Dedifferentiated amniotic fluid mesenchymal stem cell (primary cell): ENCODE measurements around the gene RPL31.

Experiments
- DNase-seq: peaks from one replicate; pipeline ENCODE4 v3.0.0-alpha.2; 2016; ENCODE audit errors: extremely low spot score

RPL31 gene

DNA sequence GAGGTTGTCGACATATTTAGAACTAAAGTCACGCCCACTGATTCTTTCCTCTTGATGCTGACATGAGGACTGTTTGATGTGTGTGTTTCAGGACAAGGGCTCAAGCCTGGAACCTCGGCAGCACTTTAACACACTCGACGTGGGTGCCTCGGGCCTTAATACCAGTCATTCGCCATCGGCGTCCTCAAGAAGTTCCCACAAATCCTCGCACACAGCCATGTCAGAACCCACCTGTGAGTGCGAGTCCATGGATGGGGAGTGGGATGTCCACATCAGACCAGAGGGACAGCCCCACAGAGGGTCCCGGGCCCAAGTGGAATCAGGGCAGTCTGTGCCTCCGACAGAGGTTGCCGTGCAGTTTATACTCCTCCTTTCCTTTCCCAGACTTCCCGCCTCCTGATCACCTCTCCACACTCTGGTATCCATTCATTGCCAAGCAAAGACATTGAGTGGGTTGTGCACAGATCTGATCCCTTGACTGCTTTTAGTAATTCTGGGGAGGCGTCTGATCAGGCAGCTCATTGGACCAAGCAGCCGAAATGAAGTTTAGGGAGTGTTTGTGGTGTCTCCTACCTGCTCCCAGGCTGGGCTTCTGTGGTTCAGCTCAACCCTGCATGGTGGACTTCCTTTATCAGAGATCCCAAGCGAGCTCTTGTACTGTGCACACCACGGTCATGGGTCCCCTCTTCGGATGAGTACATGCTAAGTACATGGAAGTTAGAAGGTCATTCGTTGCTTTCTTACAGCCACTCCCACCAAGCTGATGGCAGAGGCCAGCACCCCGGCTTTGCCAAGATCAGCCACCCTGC is 27.2 kb upstream of the RPL31 start:
- no peak for DNase-seq

DNA sequence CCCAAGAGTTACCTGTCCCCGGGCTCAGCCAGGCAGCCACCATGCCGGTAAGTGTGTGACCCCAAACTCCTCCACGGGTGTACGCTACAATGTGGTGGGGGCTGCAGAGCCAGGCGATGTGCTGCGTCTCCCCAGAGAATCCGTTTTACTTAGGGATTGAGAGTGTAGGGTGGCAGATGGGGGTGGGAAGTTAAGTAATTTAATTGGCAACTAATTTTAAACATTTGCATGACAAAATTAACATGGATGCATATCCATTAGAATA is 26.6 kb upstream of the RPL31 start:
- DNase-seq: no peak

DNA sequence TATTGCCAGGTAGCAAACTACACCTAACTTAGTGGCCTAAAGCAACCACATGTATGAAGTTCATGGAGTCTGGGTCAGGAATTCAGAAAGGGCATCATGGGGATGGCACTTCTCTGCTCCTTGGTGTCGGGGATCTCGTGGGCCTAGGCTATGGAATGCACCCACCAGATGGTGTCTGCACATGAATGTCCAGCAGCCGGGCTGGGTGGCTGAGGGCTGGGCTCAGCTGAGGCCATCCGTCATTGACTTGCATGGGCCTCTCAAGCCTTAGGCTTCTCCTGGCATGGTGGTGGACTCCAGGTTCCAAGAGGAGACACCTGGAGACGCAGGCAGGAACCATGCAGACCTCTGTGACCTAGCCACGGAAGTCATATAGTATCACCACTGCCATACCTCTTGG is 26.0 kb upstream of the RPL31 start:
- no peak for DNase-seq

DNA sequence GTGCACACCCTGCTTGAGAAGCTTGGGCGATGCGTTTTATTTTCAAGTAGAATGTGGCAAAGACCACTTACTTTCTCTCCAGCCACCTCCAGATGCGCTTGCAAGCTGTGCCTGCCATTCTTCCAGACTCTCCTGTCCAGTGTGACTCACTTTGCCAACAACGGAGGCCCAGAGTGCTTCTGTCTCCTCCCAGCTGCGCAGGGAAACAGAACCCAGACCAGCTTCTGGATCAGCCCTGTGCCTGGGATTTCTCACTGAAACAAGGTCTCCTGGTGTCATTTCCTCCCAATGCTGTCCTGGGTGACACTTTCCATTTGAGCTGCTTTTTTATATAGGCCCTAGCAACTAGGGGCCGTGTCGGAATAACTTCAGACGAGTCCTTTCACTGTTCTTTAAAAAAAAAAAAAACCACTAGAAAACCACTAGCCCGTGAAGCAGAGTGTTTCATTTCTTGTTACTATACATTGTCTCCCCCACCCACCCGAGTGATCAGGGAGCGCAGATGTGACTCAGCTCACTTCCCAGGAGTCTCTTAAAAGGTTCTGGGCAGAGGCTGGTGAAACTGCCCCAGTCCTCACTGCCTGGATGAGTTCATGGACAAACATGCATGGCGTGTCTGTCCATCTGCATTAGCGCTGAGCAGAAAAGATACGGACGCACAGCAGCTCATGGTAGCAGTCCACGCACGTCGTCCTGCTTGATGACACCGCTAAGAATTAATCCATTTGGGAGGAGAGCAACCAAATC is 25.3 kb upstream of the RPL31 start:
- DNase-seq: no peak

DNA sequence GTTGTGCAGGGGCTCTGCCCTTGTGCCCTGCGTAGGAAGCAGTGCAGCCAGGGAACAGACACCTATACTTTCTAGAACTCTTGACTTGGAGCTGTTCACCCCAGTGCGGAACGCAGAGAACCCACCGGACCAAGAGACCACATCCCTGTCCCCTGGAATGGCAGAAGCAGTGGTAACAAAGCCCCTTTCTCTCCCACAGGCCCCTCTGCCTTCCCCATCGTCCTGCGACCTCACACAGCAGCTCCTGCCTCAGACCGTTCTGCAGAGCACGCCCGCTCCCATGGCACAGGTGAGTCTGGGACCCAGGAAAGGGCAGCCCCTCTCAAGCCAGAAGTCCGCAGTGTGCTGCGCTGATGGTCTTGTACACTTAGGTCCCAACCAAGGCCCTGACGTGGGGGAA is 24.6 kb upstream of the RPL31 start:
- no peak for DNase-seq

DNA sequence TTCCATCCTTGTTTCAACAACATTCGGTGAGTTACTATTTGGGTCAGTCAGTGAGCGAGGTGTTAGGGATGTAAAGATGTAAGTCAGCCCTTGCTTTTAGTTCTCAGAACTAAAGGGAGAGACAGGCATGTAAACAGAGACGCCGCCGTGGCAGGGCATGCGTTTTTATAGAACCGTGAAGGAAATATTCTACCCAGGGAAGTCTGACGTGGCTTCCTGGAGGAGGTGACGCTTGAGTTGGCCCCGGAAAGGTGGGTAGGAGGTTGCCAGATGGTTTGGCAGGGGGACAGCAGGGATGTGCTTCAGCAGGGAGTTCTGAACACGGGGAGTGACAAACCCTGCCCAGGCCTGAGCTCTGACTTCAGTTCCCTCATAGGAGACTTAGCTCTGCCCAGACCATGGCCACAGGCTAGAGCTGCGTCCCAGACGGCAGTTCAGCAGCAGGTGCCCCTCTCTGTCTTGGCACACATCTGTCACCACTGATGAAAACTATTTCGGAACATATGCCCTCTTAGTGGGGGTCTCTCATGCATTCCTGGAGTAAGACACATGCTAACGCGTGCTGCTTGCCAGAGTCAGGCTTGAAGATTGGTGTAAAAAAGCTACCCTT is 23.4 kb upstream of the RPL31 start:
- DNase-seq: peak; percentile 26

DNA sequence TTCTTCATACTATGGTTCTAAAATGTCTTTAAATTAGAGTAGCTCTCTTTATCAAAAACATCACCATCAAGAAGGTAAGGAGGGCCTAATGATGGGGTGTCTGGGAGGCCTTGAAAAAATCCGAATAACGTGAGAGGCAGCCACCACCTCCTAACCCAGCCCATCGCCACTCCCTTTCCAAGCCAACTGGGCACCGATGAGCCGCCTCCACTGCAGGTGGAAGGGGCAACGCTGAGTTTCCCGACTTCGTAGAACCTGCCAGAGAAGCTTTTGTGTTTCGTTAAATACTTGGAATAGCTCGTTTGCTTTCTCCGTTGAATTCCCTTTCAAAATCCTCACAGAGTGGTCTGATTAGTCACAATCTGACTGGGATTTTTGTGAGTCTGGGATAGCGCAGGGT is 22.0 kb upstream of the RPL31 start:
- no peak for DNase-seq

DNA sequence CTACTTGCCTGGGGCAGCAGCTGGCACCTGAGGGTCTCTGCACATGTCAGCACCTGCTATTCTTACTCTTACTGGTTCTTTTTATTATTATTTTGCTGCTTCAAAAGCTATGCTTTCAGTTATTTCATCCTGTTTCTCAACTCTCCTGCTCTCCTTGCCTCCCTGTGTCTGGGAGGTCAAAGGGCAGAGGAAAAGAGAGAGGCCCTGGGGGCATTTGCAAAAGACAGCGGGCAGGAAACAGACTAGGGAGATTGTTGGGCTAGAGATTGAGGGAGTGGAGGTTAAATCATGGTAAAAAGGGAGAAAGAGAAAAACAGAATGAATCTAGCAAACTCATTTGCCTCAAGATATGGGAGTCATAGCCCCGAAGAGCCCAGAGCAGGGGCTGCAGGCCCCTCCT is 21.1 kb upstream of the RPL31 start:
- no peak for DNase-seq

DNA sequence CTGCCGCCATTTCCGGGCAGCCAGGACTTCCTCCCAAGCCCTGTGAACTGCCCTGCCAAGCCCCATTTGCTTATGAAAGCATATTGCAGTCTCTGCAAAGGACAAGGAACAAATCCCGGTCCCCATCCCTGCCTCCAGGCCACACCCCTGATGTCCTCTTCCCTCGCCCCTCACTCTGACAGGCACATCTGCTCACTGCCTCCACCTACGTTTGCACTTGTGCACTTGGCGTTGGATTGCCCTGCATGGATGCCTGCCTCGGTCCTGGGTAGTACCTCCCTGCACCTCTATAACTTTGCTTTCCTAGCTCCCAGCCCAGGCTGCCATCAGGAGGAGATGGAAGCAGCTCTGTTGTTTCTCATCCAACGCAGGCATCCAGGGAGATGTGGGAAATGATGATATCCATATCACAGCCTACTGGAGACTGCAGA is 19.6 kb upstream of the RPL31 start:
- DNase-seq: no peak

DNA sequence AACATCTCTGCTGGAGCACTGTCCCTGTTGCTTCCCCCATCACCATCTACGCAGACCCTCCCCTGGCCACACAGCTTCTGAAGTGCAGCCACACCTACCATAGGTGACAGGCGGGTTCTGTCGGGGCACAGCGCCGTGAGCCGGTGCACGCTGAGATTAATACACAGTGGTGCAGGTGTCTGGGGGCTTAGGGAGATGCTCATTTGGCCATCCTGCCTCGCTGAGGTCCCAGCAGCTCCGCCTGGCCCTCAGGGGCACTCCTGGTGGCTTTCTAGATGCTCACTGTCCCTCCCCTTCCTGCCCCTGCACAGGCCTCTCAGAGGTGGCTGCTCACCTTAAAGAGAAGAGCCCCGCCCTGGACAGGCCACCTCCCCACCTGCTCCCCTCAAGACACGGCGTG is 18.9 kb upstream of the RPL31 start:
- DNase-seq: no peak

DNA sequence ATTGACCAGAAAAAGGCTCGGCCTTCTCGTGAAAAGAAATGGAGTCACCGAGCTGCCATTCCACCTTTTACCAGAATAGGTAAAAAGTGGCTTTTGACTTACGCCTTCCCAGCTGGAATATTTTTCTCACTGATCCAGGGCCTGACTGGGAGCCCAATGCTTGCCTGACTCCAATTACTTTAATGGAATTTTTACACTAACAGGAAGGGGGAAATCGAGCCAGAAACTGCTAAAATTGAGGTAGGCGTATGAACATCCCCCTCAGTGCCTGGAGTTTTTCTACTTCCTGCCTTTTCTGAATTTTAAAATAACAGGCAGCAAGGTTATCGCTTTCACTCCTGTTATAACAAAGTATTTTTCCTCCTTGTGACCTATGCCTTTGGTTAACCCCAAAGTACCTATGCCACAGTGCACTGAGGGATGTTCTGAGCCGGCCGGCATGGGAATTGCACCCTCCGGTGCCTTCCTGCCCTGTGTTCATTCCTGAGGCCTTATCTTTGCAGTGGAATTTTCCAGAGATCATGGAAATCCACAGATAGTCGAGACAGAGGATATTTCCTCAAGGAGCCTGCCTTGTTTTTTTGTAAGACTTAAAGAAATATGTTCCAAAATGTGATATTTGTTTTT is 18.3 kb upstream of the RPL31 start:
- no peak for DNase-seq

DNA sequence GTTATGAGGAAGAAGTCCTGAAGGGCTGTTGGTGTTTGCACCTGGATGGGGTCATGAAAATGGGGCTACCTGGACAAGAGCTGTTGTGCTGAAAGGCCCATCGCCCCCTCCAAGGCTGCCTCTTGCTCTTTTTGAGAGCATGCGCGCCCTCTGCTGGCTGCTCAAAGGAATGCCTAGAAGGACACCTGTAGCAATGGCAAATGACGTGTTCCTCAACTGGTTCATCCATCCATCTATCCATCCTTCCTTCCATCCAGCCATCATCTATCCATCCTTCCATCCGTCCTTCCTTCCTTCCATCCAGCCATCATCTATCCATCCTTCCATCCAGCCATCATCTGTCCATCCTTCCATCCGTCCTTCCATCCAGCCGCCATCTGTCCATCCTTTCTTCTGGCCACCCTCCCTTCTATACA is 17.2 kb upstream of the RPL31 start:
- DNase-seq: peak; percentile 64

DNA sequence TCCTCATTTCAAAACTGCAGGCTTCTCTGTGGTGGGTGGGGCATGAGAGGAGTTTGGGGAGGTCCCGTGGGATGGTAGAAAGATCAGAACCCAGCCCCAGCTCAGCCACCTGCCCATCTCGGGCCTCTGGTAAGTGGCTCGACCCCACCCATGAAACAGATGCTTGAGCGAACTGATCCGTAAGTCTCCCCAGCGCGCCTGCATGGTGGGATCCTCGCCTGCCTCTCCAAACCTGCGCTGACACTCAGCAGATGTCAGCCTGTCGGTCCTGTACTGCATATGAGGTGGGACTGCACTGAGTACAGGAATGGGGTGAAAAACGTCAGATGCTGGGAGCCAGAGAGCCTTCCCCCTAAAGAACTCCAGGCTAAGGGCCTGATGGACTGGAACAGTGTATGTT is 15.9 kb upstream of the RPL31 start:
- no peak for DNase-seq

DNA sequence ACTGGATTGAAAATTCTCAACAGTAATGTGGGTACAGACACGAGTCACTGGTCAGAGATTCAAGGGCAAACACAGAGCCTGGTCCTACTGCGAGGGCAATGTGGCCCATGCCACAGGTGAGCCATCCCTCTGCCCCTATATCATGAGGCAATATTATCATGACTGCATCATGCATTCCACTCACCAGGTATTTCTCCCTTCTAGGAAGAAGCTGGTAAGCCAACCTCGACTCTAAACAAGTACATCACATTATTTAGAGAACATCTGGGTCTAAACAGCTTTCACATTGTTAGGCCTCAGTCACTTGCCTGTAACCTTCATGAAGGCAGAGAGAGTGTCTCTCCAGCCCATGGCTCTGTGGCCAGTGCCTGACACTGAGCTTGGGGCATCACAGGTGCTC is 14.6 kb upstream of the RPL31 start:
- no peak for DNase-seq

DNA sequence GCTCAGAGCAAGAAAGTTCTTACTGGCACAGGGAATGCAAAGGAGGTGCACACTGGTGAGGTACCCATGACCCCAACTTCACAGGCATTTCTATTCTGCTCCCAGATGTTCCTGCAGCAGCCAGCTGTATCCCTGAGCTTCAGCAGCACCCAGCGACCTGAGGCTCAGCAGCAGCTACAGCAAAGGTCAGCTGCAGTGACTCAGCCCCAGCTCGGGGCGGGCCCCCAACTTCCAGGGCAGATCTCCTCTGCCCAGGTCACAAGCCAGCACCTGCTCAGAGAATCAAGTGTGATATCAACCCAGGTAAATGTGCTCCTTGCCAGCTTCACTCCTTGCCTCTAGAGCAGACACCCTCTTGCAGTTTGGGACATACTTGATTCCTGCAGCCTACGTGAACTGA is 14.1 kb upstream of the RPL31 start:
- DNase-seq: no peak

DNA sequence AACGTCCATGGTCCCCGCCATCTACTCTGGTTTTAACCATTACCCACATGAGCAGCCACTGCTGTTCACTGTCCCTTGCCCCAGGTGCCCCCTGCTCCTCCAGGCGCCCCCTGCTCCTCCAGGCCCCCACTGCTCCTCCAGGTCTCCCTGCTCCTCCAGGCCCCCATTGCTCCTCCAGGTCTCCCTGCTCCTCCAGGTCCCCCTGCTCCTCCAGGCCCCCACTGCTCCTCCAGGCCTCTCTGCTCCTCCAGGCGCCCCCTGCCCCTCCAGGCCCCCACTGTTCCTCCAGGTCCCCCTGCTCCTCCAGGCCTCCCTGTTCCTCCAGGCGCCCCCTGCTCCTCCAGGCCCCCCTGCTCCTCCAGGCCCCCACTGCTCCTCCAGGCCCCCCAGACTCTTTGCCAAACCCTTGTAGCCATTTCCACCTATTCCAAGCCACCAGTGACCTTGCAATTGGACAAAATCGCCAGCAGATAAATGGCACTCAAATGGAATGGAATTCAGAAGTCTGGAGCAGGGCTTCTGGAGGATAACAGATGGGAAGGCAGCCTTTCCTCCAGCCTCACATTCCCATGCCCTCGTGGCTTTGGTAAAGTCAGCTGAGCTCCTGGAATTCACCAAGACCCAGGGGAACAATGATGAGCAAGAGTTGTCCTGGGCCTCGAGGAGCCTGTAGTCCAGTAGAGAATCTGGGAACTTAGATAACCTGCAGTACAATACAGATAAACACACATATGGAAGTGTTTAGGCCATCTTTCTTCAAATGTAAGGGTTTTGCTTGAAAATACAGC is 13.3 kb upstream of the RPL31 start:
- DNase-seq: no peak

DNA sequence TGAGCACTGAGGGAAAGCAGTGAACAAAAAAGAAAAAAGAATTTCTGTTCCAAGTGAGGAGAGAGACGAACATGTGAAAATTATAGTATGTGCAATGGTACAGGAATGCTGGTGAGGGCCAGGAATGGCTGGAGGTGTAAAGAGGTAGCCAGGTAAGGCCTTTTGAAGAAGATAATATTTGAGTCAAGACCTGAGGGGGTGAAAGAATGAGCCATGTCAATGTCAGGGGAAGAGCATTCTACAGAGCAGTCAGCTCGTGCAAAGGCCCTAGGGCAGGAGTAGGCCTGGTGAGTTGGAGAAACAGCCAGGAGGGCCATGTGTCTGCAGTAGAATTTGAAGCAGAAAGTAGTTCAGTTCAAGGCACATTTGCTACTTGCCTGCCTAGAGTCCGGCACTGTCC is 12.4 kb upstream of the RPL31 start:
- no peak for DNase-seq

DNA sequence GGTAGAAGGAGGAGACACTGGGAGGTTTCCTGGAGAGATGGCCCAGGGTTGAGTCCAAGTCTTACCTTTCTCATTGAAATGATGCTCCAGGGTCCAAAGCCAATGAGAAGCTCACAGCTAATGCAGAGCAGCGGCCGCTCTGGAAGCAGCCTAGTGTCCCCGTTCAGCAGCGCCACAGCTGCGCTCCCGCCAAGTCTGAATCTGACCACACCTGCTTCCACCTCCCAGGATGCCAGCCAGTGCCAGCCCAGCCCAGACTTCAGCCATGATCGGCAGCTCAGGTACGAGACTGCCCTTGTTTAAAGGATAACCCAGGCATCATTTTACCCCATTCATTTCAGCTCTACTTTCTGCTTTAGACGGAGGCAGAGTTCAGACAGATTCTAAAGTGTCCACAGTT is 11.9 kb upstream of the RPL31 start:
- no peak for DNase-seq

DNA sequence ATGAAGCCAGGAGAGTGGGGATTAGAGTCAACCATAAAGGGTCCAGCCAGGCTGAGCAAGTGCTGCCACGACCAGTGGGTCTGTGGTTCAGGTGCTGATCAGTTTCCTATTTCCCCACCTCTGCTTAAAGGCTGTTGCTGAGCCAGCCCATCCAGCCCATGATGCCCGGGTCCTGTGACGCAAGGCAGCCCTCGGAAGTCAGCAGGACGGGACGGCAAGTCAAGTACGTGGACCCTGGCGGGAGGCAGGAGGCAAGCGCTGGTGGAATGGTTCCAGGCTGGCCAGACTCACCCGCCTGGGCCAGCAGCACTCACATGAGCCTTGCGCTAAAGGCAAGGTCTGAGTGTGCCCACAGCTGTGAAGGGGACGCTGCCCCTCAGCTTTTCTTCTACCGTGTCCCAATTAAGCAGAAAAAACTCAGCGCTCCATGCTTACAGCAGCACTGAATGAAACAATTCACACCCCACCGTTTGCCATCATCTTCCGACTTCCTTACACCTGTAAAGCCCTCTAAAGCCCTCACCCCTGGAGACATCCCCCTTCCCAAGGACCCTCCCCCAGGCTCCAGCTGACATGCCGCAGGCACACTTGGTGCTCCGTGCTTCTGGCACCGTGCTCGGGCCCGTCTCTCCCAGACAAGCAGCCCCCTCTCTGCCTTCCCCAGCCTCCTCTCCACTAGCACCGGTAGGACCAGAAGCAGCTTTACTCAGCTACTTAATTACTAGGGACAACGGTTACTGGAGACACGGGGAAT is 11.3 kb upstream of the RPL31 start:
- no peak for DNase-seq

DNA sequence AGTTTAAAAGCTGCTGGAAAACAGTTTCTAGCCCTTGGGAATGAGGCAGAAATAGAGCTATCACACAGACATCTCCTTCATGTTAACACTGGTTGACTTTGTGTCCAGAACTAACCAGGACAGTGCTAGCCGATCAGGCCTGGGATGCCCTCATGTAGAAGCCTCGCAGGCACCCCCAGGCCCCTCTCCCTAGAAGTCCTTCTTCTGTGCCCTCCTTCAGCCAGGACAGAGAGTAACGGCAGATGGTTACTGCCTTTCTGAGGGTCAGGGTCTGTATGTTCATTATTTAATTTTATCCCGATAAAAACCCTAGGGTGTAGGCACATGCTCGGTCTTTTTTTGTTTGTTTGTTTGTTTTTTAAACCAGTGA is 10.7 kb upstream of the RPL31 start:
- no peak for DNase-seq

DNA sequence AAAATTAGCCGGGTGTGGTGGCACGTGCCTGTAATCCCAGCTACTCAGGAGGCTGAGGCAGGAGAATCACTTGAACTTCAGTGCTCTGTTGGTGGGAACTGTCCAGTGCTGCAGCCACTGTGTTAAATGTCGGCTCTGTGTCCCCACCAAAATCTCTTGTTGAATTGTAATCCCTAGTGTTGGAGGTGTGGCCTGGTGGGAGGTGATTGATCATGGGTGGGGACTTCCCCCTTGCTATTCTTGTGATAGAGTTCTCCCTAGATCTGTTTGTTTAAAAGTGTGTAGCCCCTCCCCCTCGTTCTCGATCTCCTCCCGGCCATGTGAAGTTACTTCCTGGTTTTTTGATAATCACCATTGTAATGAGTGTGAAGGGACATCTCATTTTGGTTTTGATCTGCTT is 9.8 kb upstream of the RPL31 start:
- DNase-seq: no peak
